Renal cortical epithelial cell (primary cell): ENCODE data around the gene STK32B. TPM values are rescaled to one million over a fixed set of nuclear protein-coding genes. Genes with fewer than 3 reads are reported as not detected.
"Not testable (repeated sequence)": the region's sequence is repeated elsewhere in the genome, so short reads cannot be mapped to it uniquely, and the experiment has no call there.

Experiments used
- DNase-seq: peaks from one replicate; pipeline ENCODE4 v3.0.0-alpha.2; 2011; ENCODE audit warnings: low read depth
- total RNA-seq: library from RNA; depleted of rRNA; stranded (reverse); fragments of >200 nt; gene quantifications from 2 replicates; pipeline ENCODE4 v1.2.3, GENCODE V29; 2014

Gene STK32B
- total RNA-seq, 1 donor from 2014 or later = 13.6 TPM

DNA sequence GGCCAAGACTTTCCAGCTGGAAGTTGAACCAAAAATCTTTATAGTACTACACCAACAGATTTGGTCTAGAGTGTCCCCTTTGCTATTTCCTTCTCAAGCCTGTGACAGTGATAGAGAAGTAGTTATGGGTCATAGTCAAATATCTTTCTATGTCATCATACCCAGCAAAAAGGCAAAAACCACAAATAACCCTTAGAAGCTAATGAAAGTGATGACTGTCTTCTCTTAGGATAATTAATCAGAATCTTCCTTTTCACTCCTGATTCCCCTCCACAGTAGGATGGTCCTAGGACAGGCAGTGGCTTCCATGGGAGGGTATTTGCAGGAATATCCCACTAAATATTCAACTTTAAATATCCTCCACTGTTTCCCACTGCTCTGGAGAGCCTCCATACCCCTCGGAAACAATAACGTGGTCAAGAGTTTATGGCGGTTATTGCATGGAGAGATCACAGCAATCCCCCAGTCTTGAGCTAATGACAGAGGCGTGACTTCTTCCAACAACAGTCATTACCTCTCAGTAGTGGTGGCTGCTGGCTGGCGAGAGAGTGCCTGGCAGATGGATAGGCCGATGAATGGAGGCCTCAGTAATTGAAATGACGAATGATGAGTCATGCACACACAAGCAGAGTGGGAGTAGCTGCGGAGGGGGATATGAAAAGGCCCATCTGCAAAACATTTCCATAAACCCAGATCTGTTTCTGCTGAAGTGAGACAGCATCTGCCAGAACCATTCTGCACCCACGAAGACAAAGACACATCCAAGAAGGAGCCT is 154.9 kb downstream of the STK32B start:
- DNase-seq = peak; percentile 23

DNA sequence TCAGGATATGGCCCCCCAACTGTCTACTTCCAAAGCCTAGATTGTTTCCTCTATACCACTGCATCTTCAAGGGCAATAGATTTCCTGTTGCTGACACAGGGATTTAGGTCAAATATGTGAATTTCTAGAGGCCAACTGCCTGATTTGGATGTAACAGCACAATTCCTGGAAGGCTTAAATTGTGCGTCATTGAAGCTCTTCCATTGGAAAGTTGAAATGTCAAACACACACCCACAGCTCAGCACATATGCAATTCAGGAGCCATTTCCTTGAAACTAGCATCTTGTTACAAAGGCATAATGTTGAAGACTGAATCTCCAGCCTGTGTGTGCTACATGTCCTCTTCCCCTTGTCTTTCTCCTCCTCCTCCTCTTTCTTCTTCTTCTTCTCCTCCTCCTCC is 158.6 kb downstream of the STK32B start:
- no peak for DNase-seq

DNA sequence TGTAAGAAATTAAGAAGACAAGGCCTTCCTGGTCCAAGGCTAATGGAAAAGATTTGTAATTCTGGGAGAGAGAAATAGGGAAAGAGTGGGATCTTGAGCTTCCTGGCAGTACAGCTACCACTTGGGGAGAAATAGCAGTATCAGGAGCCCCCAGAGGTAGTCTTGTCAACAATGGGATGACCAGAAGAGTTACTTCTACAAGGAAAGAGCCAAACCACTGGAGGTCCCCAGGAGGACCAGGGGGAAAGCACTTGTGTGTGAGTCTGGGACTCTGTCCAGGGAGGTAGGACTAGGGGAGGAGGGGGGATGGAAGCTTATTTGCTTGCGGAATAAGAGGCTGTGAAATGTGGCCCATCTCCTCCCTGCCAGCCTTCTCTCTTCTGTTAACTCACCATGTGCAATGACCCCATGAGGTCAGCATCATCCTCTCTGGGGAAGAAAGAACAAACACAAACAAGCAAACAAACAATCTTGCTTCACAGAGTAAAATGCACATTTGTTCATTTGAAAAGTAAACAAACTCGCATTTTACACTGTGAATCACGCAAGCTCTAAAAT is 160.1 kb downstream of the STK32B start:
- DNase-seq = no peak

DNA sequence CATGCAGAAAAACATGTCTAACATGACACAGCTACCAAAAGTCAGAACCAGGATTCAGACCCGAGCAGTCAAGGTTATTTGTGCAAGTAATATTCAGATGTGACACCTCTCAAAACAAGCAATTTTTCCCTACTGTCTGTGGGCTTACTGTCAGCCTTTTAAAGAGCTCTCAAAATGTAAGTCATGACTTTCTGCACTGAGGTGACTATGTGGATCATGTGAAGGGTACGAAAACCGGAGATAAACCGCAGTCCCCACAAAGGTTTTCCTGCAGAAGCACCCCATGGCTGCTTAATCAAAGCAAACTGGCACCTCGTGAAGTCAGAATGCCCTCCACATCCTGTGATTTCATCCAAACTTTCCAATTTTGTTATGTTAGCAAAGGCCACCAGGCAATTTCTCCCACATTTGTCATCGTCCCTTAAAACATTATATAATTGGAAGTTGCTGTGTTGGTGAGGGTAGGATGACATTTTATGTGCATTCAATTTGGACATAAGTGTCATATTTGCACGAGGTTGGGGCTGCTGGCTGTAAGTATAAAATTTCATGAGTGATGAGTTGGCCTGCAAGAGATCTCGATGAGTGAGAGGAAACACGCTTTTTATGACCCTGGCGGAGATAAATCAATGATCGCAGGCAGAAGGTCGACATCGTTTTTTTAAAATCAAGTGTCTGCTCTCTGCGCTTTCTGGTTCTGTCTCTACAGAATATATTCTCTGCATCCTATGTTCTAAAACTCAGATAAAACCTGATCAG is 161.2 kb downstream of the STK32B start:
- DNase-seq = no peak

DNA sequence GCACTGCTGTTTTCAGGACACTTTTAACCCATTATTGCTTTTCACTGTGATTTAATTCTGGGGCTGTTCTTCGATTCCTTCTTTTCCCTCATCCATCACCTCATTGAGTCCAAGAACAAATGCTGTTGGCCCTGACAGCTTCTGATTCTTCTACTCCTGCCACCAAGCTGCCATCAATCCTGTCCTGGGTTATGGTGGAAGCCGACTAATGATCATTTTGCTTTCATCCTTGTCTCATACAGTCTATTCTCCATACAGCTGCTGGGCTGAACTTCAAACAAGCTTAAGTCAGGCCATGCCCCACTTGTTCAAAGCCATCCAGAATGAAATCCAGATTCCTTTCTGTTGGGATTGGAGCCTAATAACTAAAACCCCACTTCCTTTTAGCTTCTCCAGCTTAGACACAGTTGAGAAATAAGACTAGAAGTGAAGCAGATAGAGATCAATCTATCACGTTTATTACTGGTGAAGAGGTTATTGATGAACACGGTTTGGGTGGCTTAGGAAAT is 161.9 kb downstream of the STK32B start:
- no peak for DNase-seq

DNA sequence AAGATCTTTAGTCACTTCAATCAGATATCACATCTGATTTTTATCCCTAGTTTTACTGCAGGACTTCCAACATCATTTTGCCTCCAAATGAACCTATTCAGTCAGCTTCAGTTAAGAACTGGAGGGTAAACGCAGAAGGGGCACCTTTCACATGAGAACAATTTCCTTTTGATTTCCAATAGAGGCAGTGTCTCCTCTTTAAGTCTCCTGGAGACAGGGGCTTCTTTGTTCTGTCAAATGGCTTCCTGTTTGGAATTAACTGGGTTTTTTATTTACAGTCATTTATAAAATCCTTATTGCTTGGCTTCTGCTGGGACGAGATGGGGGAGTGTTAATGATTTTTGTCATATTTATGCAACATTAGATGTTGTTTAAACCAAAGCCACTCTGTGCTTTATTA is 164.0 kb downstream of the STK32B start:
- no peak for DNase-seq

DNA sequence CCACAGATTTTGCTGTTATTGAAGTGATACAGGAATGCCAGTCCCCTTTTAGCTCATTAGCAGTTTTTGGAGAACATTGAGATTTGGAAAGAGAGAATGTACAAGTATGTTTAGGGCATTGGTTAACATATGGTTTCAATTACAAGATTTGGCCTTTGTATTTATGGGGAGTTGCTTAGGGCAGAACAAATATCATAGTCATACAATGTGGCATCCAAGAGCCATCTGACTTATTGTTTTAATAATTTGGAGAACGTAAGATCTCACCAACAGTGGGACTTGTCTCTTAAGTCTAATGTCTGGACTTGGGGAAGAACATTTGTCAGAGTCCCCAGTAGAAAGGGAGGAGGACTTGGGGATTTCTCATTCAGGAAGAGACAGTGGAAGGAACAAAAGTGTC is 166.1 kb downstream of the STK32B start:
- DNase-seq = no peak

DNA sequence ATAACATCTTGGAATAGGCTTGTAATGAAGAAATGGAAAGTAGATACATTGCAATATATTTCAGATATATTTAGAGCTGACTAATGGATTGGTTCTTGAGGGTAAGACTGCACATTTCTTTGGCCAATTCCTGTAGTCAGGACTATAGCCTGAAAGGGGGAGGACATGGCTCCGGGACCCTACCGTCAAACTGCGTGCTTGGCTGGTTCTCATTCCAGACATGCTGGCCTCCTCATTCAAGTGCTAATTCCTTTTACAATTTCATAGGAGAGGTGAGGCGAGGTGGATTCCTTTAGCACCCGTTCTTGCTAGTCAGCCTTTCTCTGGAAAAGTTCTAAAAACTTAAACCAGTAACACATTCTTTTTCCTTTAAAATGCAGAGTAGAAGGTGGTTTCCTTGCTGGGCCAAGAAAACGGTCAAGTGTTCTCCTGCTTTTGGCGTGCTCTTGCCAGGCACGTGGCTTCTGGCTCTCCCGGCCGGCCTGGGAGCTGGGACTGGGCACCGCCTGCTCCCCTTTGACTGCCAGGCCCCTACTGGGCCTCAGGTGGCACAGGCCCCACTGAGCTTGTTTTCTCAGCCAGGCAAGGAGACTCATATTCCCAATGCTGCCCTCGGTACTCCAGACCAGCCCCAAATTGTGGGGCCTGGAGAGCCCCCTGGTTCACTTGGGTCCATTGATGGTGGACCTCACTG is 167.2 kb downstream of the STK32B start:
- DNase-seq = no peak

DNA sequence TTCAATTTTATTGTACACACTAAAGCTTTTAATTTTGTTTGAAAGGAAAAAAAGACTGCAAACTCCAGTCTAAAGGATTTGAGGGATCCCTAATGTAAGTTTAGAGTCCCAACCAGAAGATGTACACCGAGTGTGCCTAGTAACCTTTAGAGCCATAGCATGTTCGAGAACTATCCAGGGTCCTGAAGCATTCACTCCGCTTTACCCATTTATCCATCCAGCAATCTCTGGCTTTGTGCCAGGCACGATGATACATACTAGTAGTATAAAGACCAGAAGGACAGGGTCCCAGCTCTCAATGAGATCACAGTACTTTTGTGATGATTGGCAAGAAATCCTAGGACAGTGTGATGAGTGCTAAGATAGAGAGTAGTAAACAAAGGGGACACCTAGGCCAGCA is 168.7 kb downstream of the STK32B start:
- DNase-seq = peak; percentile 13

DNA sequence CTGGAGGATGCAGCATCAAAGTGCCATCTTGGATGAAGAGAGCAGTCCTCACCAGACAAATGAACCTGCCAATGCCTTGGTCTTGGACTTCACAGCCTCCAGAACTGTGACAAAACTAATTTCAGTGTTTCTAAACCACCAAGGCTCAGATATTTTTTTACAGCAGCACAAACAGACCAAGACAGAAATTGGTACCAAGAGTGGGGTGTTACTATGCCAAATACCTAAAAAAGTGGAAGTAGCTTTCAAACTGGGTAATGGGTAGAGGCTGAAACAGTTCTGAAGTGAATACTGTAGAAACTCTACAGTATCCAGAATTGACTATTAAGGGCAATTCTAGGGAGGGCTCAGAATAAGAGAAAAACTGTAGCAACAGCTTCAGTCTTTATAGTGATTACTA is 170.8 kb downstream of the STK32B start:
- no peak for DNase-seq

DNA sequence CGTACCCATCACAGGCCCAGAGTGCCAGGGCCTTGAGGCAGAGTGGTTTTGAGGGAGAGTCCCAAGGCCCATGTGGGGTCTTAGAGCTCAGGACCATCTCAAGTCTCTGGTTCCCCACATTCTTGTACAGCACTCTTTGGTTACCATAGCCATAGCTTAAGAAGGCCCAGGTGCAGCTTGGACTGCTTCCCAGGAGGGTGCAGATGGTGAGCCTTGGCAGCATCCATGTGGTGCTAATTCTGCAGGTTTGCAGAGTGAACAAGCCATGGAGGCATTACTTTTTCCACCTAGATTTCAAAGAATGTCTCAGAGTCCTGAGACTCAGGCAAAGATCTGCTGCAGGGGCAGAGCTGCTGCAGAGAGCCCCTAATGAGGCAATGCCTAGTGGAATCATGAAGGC is 171.7 kb downstream of the STK32B start:
- no peak for DNase-seq

DNA sequence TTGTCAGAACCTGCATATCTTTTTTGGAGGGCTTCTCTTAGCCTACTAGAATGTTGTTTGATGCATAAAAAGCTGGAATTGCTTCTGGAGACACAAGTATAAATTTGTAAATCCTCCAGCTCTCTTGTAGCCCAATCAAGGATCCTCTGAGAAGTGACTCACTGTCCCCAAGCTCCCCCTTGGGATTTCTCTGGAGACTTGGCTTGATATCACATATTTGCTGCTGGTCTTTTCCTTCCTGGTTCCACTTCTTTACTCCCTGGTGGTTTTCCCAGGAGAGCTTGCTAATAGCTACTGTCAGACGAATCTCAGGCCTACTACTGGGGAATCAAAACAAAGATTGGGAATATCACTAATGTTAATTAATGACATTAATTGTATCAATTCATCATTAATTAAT is 173.1 kb downstream of the STK32B start:
- no peak for DNase-seq

DNA sequence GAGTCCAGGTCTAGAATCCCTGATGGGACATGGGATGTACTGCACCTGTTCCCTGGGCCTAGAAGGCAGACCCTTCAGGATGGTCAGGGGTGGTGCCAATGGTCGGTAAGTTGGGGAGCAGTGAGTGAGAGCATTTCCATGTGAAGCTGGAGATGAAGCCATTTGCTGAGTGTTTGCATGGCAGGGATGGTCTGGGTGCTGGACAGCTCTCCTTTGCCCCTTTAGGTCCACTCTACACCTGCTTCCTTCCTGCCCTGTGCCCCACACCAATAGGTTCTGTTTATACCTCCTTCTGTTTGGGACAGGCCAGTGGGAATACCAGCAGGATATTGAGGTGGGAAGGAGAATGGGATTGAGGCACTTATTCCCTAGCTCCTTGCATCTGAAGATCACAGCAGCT is 181.3 kb downstream of the STK32B start:
- DNase-seq = no peak

DNA sequence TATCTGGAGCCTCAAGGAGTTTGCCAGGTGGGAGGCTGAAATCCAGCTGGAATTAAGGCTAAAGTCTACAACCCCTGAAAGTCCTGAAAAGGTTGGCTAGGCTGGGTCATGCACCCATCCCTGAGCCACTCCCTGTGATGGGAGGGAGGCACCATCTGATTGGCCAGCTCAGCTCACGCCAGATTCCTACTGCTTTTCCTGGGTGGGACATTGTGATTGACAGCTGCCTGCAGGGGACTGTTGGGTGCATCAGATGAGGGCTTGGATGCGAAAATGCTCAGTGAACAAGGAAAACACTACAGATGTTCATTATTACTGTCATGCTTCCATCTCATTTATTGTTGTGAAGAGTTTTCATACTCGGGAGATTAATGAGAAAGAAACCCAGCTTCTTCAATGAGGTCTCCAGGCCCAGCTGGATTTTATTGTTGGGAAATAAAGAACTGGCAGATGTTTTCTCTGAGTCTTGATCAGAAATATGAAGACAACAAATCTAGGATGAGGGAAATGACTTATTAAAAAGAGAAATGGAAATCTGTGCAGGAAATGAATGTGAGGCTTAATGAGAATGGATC is 185.9 kb downstream of the STK32B start:
- DNase-seq = no peak

DNA sequence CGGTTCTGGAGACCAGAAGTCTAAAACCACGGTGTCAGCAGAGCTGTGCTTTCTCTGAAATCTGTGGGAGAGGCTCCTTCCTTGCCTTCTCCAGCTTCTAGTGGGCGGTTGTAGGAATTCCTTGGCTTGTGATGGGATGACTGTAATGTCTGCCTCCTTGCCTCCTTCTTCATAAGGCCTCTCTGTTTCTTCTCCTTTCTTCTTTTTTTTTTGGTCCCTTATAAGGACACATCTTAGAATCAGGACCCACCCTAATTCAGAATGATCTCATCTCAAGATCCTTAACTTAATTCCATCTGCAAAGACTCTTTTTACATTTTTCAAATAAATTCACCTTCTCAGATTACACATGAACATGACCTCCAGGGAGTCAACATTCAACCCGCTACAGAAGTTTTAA is 186.9 kb downstream of the STK32B start:
- DNase-seq = no peak

DNA sequence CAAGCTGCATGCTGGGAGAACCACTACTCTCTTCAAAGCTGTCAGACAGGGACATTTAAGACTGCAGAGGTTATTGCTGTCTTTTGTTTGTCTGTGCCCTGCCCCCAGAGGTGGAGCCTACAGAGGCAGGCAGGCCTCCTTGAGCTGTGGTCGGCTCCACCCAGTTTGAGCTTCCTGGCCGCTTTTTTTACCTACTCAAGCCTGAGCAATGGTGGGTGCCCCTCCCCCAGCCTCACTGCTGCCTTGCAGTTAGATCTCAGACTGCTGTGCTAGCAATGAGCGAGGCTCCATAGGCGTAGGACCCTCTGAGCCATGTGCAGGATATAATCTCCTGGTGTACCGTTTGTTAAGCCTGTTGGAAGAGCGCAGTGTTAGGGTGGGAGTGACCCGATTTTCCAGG is 195.8 kb downstream of the STK32B start:
- not testable (repeated sequence) for DNase-seq

DNA sequence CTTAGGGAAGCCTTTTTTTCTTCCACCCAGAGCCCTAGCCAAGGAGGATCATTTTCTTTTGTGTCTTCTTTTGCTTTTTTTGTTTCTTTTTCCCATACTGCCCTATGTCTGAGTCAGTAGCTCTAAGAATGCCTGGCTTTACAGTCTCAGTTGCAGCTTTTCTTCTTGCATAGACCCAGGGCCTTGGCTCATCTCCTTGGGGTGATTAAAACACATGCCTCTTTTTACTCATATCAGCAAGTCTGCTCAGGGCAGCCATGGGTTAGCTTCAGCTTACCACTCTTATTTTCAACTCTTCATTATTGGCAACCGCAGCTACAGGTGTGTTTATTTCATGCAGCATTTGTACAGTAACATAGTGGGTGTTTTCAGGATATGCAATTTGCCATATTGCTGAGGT is 196.5 kb downstream of the STK32B start:
- no peak for DNase-seq

DNA sequence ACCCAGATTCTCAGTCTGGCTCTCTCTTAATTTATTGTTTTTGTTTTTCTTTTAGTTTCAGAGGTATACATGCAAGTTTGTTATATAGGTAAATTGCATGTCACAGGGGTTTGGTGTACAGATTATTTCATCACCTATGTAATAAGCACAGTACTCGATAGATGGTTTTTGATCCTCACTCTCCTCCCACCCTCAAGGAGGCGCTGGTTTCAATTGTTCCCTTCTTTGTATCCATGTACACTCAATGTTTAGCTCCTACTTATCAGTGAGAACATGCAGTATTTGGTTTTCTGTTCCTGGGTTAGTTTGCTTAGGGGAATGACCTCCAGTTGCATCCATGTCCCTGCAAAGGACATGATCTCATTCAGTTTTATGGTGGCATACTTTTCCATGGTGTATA is 198.4 kb downstream of the STK32B start:
- no peak for DNase-seq

DNA sequence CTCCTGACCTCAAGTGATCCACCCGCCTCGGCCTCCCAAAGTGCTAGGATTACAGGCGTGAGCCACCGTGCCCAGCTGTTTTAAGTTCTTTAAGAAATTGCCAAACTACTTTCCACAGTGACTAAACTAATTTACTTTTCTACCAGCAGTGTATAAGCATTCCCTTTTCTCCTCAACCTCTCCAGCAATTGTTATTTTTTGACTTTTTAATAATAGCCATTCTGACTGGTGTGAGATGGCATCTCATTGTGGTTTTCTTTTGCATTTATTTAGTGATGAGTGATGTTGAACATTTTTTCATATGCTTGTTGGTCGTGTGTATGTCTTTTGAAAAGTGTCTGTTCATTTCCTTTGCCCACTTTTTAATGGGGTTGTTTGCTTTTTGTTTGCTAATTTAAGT is 199.3 kb downstream of the STK32B start:
- DNase-seq = not testable (repeated sequence)

DNA sequence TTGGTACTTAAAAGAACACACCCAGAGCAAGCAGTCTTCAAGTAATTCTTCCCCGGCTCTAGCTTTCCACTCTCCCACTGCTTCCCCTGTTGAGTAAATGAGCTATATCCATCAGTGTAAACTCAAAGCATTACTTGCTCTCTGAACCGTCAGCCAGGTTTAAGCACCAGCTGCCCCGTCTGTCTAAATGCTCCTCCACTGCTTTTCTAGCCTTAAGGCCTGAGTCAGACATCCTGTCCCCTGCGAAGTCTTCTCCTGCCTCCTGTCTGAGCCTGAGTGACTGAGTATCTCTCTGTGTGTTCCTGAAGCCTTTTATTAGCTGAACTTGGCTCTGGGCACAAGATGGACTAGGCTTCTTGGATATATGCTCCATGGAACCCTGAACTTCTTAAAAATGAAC is 205.1 kb downstream of the STK32B start:
- no peak for DNase-seq

DNA sequence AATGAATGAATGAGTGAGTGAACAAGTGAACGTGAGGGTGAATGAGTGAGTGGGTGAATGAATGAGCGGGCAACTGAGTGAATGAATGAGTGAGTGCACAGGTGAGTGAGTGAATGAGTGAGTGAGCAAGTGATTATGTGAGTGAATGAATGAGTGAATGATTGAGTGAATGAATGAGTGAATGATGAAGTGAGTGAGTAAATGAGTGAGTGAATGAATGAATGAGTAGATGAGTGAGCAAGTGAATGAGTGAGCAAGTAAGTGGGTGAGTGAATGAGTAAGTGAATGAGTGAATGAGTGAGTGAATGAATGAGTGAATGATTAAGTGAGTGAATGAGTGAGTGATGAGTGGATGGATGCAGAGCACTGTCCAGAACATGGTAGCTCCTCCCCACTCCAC is 205.8 kb downstream of the STK32B start:
- no peak for DNase-seq

DNA sequence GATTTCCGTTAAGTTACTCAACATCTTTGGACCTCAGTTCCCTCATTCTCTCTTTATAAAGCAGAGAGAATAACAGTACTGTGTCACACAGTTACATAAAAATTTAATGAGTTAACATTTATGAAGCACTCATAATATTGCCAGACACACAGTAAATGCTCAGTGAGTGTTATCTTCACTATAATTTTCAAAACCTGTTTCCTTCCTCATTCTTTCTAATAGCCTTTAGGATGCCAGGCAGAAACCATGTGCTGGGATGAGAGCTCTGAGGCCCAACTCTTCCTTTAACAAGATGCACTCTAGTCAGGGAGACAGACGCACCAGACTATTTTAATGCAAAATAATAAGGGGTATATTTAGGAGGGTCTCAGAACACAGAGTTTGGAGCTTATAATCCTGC is 208.2 kb downstream of the STK32B start:
- DNase-seq = no peak
